Right lobe of liver (tissue), 6 donors: Measurements from ENCODE around the gene RCAN2. TPM values are rescaled to one million over a fixed set of nuclear protein-coding genes. Genes with fewer than 3 reads are reported as not detected.
"Not testable (repeated sequence)": the region's sequence is repeated elsewhere in the genome, so short reads cannot be mapped to it uniquely, and the experiment has no call there.

Source experiments
- ATAC-seq, 4 donors: fragments of 200-7000 bp; cut with Tn5 transposase; one replicate each; pipeline ENCODE4 v1.9.1; 2020; ENCODE audit warnings: mild to moderate bottlenecking in 4 of 4, moderate library complexity in 4 of 4
- DNase-seq, 3 donors: peaks; one replicate each; pipeline ENCODE4 v3.0.0-alpha.2; 2020
- H3K27ac ChIP-seq, 3 donors: fragments of 200-600 bp; one replicate each; pipeline ENCODE4 v1.8.0; 2022
- H3K27me3 ChIP-seq, 2 donors: fragments of 200-600 bp; one replicate each; pipeline ENCODE4 v1.8.0; 2022
- H3K36me3 ChIP-seq, 4 donors: fragments of 200-600 bp; sonication (generic) in 1 of 4; one replicate each; pipeline versions ENCODE4 v1.5.1 to v1.8.0; 2017 to 2022; ENCODE audit warnings: control low read depth in 1 of 4
- H3K4me1 ChIP-seq, 4 donors: fragments of 200-600 bp; sonication (generic) in 1 of 4; one replicate each; pipeline versions ENCODE4 v1.5.1 to v1.8.0; 2017 to 2022; ENCODE audit warnings: control low read depth in 1 of 4
- H3K4me3 ChIP-seq, 3 donors: fragments of 200-600 bp; one replicate each; pipeline ENCODE4 v1.8.0; 2022
- H3K9me3 ChIP-seq, 4 donors: fragments of 200-600 bp; sonication (generic) in 1 of 4; one replicate each; pipeline versions ENCODE4 v1.5.1 to v1.8.0; 2017 to 2022; ENCODE audit warnings: control low read depth in 1 of 4
- POLR2A ChIP-seq: fragments of 450-650 bp; IDR thresholded peaks from one replicate; pipeline ENCODE4 v1.6.1; 2017; ENCODE audit warnings: antibody characterized with exemption, mild to moderate bottlenecking
- WGBS: methylation state at CpG from one replicate; pipeline ENCODE4 v1.1.6; 2018; ENCODE audit warnings: low coverage, low lambda C conversion rate; ENCODE audit not compliant: insufficient coverage; ENCODE audit errors: missing lambda C conversion rate; 5-methylcytosine and 5-hydroxymethylcytosine counted together
- intact Hi-C, 2 donors: fragments of 100-400 bp; cut with DNase I; formaldehyde crosslinking; loops; one replicate each; pipeline versions ENCODE4 v1.11.2 to v1.14.1; 2022
- total RNA-seq, 6 experiments: library from RNA; depleted of rRNA in 2 of 6; stranded (reverse); fragments of >200 nt in 2 of 6; fragmentation: NEBNext Ultra II Directional in 3 of 6; extraction: Animal tissue kit (Norgen Biotek cat#: 25700) in 3 of 6; gene quantifications; one replicate each; pipeline versions ENCODE4 v1.1.0 to v1.2.4, GENCODE V29; 2016 to 2023
- TF ChIP-seq, protein P1 (sequence below), 4 donors: fragments of 200-600 bp in 3 of 4; fragments of 450-650 bp in 1 of 4; IDR thresholded peaks; one replicate each; pipeline versions ENCODE4 v1.5.1 to v1.8.0; 2016 to 2022; ENCODE audit warnings: antibody characterized with exemption in 4 of 4, mild to moderate bottlenecking in 2 of 4
- donor health status: DM: no; HTN: yes; CAD: no.
- donor health status: DM: no; HTN: no; CAD: no.
- donor health status: DM: no; HTN: no; CAD: no.
- donor health status: DM: no; HTN: yes; CAD: no.
- donor health status: DM: no; HTN: yes; CAD: no.

The RCAN2 gene
- total RNA-seq, 6 experiments from 2014 or later: 0.77 to 4.5 (median 1.9) TPM

DNA sequence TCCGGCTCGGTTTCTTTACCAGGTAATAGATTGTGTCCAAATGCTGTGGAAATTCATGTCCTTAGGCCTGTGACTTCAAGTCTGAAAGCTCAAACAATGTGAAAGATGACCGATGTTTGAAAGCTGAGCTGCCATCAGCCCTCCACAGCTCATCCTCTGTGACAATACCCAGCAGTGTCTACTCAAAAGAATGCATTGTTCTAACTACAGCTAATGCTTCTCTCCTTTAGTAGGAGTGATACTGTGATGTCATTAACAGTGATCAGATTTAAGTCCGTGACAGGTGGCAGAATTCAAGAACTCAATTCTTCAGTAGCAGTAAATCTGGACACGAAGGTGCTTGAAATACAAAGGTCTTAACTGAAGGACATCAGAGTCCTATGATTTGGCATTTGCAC, 97.3 kb downstream of the RCAN2 start:
- Histone ChIP-seq H3K27me3 (no peaks in the 10 kb centered on the region), H3K36me3 (no peaks in the 10 kb centered on the region), H3K4me1 (peaks cover 0 to 47% (median 23%) of the 10 kb centered on the region in 4 donors), H3K9me3 (no peaks in the 10 kb centered on the region), H3K27ac (peak overlapping the region in 2 of 3 donors; percentile 53 to 58), H3K4me3 (no peak overlapping the region)
- ATAC-seq (peak in 2 of 4 donors; percentile 5 to 16), DNase-seq (no peak)
- TF ChIP-seq, protein P1, sequence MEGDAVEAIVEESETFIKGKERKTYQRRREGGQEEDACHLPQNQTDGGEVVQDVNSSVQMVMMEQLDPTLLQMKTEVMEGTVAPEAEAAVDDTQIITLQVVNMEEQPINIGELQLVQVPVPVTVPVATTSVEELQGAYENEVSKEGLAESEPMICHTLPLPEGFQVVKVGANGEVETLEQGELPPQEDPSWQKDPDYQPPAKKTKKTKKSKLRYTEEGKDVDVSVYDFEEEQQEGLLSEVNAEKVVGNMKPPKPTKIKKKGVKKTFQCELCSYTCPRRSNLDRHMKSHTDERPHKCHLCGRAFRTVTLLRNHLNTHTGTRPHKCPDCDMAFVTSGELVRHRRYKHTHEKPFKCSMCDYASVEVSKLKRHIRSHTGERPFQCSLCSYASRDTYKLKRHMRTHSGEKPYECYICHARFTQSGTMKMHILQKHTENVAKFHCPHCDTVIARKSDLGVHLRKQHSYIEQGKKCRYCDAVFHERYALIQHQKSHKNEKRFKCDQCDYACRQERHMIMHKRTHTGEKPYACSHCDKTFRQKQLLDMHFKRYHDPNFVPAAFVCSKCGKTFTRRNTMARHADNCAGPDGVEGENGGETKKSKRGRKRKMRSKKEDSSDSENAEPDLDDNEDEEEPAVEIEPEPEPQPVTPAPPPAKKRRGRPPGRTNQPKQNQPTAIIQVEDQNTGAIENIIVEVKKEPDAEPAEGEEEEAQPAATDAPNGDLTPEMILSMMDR (IDR thresholded peaks at IDR 0.05): no peak
- TF ChIP-seq POLR2A: no peak
- 47% methylated on average over 5 of the region's 5 CpGs for WGBS
- intact Hi-C loops: no loop called here

DNA sequence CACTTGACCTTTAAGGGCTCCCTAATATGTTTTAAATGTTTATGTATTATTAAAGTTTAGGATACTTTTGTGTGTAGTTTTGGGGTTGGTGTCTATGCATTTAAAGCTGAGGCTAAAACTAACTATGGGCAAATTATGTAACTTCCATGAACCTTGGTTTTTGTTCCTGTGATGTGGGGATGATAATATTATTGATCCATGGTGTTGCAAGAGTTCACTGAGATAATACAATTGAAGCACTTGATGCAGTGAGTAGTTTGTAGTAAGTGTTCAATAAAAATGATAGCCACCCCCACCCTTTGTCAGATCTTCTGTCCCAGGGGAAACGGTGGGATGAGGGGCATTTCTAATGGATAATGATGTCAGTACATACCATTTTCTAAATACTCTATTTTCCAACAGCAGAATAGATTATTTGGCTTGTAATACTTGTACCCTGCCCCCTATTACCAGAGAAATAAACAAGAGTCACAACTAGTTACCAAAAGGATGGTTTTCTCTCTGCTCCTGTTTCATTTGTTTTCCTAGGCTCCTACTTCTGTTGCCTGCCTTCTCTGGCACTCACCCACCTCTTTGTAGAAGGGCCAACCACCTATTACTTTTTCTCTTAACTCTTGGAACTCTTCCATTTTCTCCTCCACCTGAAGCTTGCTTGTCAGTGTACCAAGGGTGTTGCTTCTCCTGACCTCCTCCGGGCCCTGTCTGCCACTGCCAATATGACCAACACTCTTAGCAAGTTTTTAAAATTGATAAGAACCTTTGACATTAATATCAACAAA, 97.9 kb downstream of the RCAN2 start:
- TF ChIP-seq, protein P1 (IDR thresholded peaks at IDR 0.05): no peak
- TF ChIP-seq POLR2A: no peak
- DNase-seq (peak in 2 of 3 donors; percentile 58 to 71), ATAC-seq (peak; percentile 67 to 81 (median 73))
- Histone ChIP-seq H3K27ac (peak overlapping the region; percentile 20 to 58 (median 53)), H3K27me3 (no peaks in the 10 kb centered on the region), H3K9me3 (no peaks in the 10 kb centered on the region), H3K4me1 (peaks cover 0 to 47% (median 23%) of the 10 kb centered on the region in 4 donors), H3K36me3 (no peaks in the 10 kb centered on the region), H3K4me3 (no peak overlapping the region)
- 22% methylated on average over 2 of the region's 2 CpGs for WGBS
- intact Hi-C loops: no loop called here

GRCh38 chr6:46392294-46392693, 99.0 kb downstream of the RCAN2 start:
- WGBS: 29% methylated on average over 1 of the region's 1 CpG
- H3K36me3 ChIP-seq: no peaks in the 10 kb centered on the region
- no peaks in the 10 kb centered on the region for H3K27me3 ChIP-seq
- TF ChIP-seq POLR2A: no peak
- TF ChIP-seq, protein P1 (IDR thresholded peaks at IDR 0.05): no peak
- H3K27ac ChIP-seq: peak overlapping the region; percentile 20 to 58 (median 53)
- ATAC-seq (peak; percentile 49 to 86 (median 75)), DNase-seq (no peak)
- no peaks in the 10 kb centered on the region for H3K9me3 ChIP-seq
- no peak overlapping the region for H3K4me3 ChIP-seq
- intact Hi-C loops: no loop called here
- peaks cover 0 to 47% (median 23%) of the 10 kb centered on the region in 4 donors for H3K4me1 ChIP-seq

- no peak for TF ChIP-seq POLR2A
- TF ChIP-seq, protein P1 (IDR thresholded peaks at IDR 0.05): no peak
- 83% methylated on average over 4 of the region's 4 CpGs for WGBS
- Histone ChIP-seq H3K4me1 (peaks cover 0 to 41% (median 19%) of the 10 kb centered on the region in 4 donors), H3K27ac (no peak overlapping the region), H3K4me3 (no peak overlapping the region), H3K36me3 (no peaks in the 10 kb centered on the region), H3K9me3 (no peaks in the 10 kb centered on the region), H3K27me3 (no peaks in the 10 kb centered on the region)
- no peak for ATAC-seq
- intact Hi-C loops: no loop called here
- no peak for DNase-seq
Measured at GRCh38 chr6:46390153-46390876, 100.9 kb downstream of the RCAN2 start.

DNA sequence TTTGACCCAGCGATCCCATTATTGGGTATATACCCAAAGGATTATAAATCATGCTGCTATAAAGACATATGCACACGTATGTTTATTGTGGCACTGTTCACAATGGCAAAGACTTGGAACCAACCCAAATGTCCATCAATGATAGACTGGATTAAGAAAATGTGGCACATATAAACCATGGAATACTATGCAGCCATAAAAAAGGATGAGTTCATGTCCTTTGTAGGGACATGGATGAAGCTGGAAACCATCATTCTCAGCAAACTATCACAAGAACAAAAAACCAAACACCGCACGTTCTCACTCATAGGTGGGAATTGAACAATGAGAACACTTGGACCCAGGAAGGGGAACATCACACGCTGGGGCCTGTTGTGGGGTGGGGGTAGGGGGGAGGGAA, 103.5 kb downstream of the RCAN2 start:
- H3K9me3 ChIP-seq, H3K4me3 ChIP-seq, H3K27ac ChIP-seq, ATAC-seq, H3K36me3 ChIP-seq, H3K27me3 ChIP-seq, DNase-seq, intact Hi-C loops: not testable (repeated sequence)
- H3K4me1 ChIP-seq: peaks cover 0 to 23% (median 7%) of the 10 kb centered on the region in 4 donors
- WGBS: 90% methylated on average over 5 of the region's 5 CpGs
